Umbilical cord (tissue), 2 donors: Measurements from ENCODE around the gene OR10J5. TPM values are rescaled to one million over a fixed set of nuclear protein-coding genes. Genes with fewer than 3 reads are reported as not detected.
"Not testable (repeated sequence)": the region's sequence is repeated elsewhere in the genome, so short reads cannot be mapped to it uniquely, and the experiment has no call there.

Experiments used
- DNase-seq: peaks from one replicate; pipeline ENCODE4 v3.0.0-alpha.2; 2015; ENCODE audit warnings: low spot score
- total RNA-seq: library from RNA; depleted of rRNA; stranded (reverse); fragments of >200 nt; gene quantifications from one replicate; pipeline ENCODE4 v1.2.3, GENCODE V29; 2014; ENCODE audit warnings: low replicate concordance; ENCODE audit not compliant: insufficient read depth

The OR10J5 gene
- not detected for total RNA-seq

- no peak for DNase-seq
These were observed at the start of gene OR10J5 for GRCh38 chr1:159535907-159536306. TSS of gene OR10J5 (minus strand) at chr1:159536007. CDS start at chr1:159536007, 0 bp downstream.

- DNase-seq = no peak
These were observed 48.7 kb upstream of the OR10J5 start for GRCh38 chr1:159584536-159584935.

- DNase-seq = no peak
These were observed 45.6 kb upstream of the OR10J5 start for GRCh38 chr1:159581422-159581821.

GRCh38 chr1:159580340-159580739, 44.5 kb upstream of the OR10J5 start:
- DNase-seq = no peak

- DNase-seq = no peak
These were observed 41.6 kb upstream of the OR10J5 start for GRCh38 chr1:159577446-159577845.

- DNase-seq = no peak
These were observed 26.9 kb upstream of the OR10J5 start for GRCh38 chr1:159562680-159563079.

GRCh38 chr1:159561497-159561896, 25.7 kb upstream of the OR10J5 start:
- no peak for DNase-seq

GRCh38 chr1:159560599-159560998, 24.8 kb upstream of the OR10J5 start:
- DNase-seq = no peak

- no peak for DNase-seq
These were observed 21.1 kb upstream of the OR10J5 start for GRCh38 chr1:159556931-159557369.

- DNase-seq = no peak
These were observed 18.9 kb upstream of the OR10J5 start for GRCh38 chr1:159554696-159555095.

GRCh38 chr1:159554261-159554660, 18.5 kb upstream of the OR10J5 start:
- DNase-seq = no peak

GRCh38 chr1:159548126-159548525, 12.3 kb upstream of the OR10J5 start:
- DNase-seq = no peak

- no peak for DNase-seq
These were observed 2.9 kb downstream of the OR10J5 start for GRCh38 chr1:159532922-159533321.

- DNase-seq = not testable (repeated sequence)
These were observed 11.0 kb downstream of the OR10J5 start for GRCh38 chr1:159524792-159525191.

- DNase-seq = no peak
These were observed 25.6 kb downstream of the OR10J5 start for GRCh38 chr1:159510229-159510541.

GRCh38 chr1:159509440-159510228, 26.2 kb downstream of the OR10J5 start:
- no peak for DNase-seq

GRCh38 chr1:159508951-159509350, 26.9 kb downstream of the OR10J5 start:
- no peak for DNase-seq

GRCh38 chr1:159505676-159506075, 30.1 kb downstream of the OR10J5 start:
- no peak for DNase-seq

- DNase-seq = no peak
These were observed 34.7 kb downstream of the OR10J5 start for GRCh38 chr1:159501082-159501481.

GRCh38 chr1:159494513-159495210, 41.1 kb downstream of the OR10J5 start:
- not testable (repeated sequence) for DNase-seq

GRCh38 chr1:159493354-159493753, 42.5 kb downstream of the OR10J5 start:
- DNase-seq = no peak

GRCh38 chr1:159492575-159493323, 43.1 kb downstream of the OR10J5 start:
- DNase-seq = no peak
